Activated T-cell treated with anti-CD3 and anti-CD28 coated beads, Interleukin-2, amount 50 U/mL, for 72 hours (primary cell): ENCODE measurements around the gene F2RL1. TPM values are rescaled to one million over a fixed set of nuclear protein-coding genes. Genes with fewer than 3 reads are reported as not detected.

Source experiments
- ATAC-seq, 2 donors: fragments of 150-1000 bp; cut with Tn5 transposase; replicated peaks in 1 of 2; 2 replicates each; pipeline ENCODE4 v1.10.0; 2021; ENCODE audit warnings: moderate library complexity in 2 of 2, mild to moderate bottlenecking in 1 of 2
- DNase-seq, 2 donors: peaks; one replicate each; pipeline ENCODE4 v3.0.0; 2021 to 2022; ENCODE audit warnings: mixed read lengths in 1 of 2
- H3K27ac Mint-ChIP-seq: one replicate; pipeline ENCODE4 v1.8.0; 2022; ENCODE audit warnings: mild to moderate bottlenecking, moderate library complexity, mixed read lengths
- H3K27me3 Mint-ChIP-seq: one replicate; pipeline ENCODE4 v1.8.0; 2022; ENCODE audit warnings: low read depth, mixed read lengths
- H3K36me3 Mint-ChIP-seq, 2 donors: one replicate each; pipeline ENCODE4 v1.8.0; 2022; ENCODE audit warnings: mixed read lengths in 2 of 2, mild to moderate bottlenecking in 1 of 2; ENCODE audit not compliant: insufficient read depth in 2 of 2
- H3K4me1 Mint-ChIP-seq: one replicate; pipeline ENCODE4 v1.8.0; 2022; ENCODE audit warnings: low read depth, mixed read lengths
- H3K4me3 Mint-ChIP-seq, 2 donors: one replicate each; pipeline ENCODE4 v1.8.0; 2022; ENCODE audit warnings: mild to moderate bottlenecking in 2 of 2, mixed read lengths in 2 of 2, moderate library complexity in 2 of 2
- H3K9me3 Mint-ChIP-seq, 2 donors: one replicate each; pipeline ENCODE4 v1.8.0; 2022; ENCODE audit warnings: mixed read lengths in 2 of 2
- total RNA-seq, 2 donors: library from RNA; stranded (reverse); gene quantifications; one replicate each; pipeline ENCODE4 v1.2.3, GENCODE V29; 2022

F2RL1 gene
- total RNA-seq, 2 donors from 2014 or later = 1.6 to 1.7 TPM

- Mint-ChIP-seq H3K27ac (peak overlapping the region; percentile 71), H3K36me3 (no peaks in the 10 kb centered on the region), H3K4me1 (peaks cover 19% of the 10 kb centered on the region), H3K9me3 (no peaks in the 10 kb centered on the region), H3K4me3 (peak overlapping the region in 1 of 2 donors; percentile 45), H3K27me3 (no peaks in the 10 kb centered on the region)
- peak; percentile 4 to 27 for DNase-seq
- ATAC-seq = peak; percentile 81 to 87
These were observed 28.1 kb upstream of the F2RL1 start for GRCh38 chr5:76790632-76791290.

GRCh38 chr5:76791461-76791860, 27.4 kb upstream of the F2RL1 start:
- Mint-ChIP-seq H3K27me3 (no peaks in the 10 kb centered on the region), H3K9me3 (no peaks in the 10 kb centered on the region), H3K4me3 (no peak overlapping the region), H3K36me3 (no peaks in the 10 kb centered on the region), H3K4me1 (peaks cover 19% of the 10 kb centered on the region), H3K27ac (no peak overlapping the region)
- DNase-seq (no peak), ATAC-seq (no peak)

GRCh38 chr5:76794871-76795270, 24.0 kb upstream of the F2RL1 start:
- H3K9me3 Mint-ChIP-seq = no peaks in the 10 kb centered on the region
- H3K27me3 Mint-ChIP-seq = no peaks in the 10 kb centered on the region
- H3K27ac Mint-ChIP-seq = no peak overlapping the region
- H3K36me3 Mint-ChIP-seq = no peaks in the 10 kb centered on the region
- no peak for ATAC-seq
- H3K4me3 Mint-ChIP-seq = no peak overlapping the region
- no peak for DNase-seq
- H3K4me1 Mint-ChIP-seq = peaks cover 17% of the 10 kb centered on the region

DNA sequence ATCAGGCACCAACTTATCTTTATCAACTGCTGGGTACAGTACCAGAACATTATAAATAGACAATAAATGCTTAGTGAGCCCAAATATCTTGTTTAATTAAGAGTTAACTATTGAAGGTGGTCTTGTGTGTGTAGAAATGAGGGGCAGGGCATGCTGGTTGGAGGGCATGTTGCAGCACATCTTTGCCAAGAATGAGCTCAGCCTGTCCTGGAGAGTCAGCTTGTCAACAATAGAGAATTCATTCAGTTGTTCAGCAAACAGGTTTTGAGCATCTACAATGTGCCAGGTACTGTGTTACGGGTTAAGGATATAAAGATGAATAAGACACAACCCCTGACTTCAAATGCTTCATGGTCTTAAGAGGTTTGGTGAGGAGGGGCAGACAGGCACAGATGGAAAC, 19.2 kb upstream of the F2RL1 start:
- Mint-ChIP-seq H3K27ac (no peak overlapping the region), H3K4me1 (no peaks in the 10 kb centered on the region), H3K4me3 (no peak overlapping the region), H3K9me3 (no peaks in the 10 kb centered on the region), H3K27me3 (peaks cover 16% of the 10 kb centered on the region), H3K36me3 (peaks cover 0 to 1% of the 10 kb centered on the region in 2 donors)
- ATAC-seq = no peak
- DNase-seq = no peak

DNA sequence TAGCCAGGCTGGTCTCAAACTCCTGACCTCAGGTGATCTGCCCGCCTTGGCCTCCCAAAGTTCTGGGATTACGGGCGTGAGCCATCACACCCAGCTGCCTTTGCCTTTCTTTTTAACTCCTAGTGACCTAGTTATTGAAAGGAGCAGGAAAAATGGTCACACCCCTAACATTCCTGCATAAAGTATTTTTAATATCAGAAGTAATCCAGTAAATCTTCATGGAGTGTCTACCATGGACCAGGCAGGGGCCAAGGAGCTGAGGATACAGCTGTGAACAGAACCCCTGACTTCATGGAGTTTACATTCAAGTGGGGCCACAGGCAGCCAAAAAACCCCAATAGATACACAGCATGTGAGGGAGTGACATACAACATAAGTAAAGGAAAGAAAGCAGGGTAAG, 18.3 kb upstream of the F2RL1 start:
- peaks cover 0 to 1% of the 10 kb centered on the region in 2 donors for H3K36me3 Mint-ChIP-seq
- ATAC-seq (no peak), DNase-seq (no peak)
- H3K27ac Mint-ChIP-seq = no peak overlapping the region
- H3K9me3 Mint-ChIP-seq = no peaks in the 10 kb centered on the region
- H3K4me1 Mint-ChIP-seq = no peaks in the 10 kb centered on the region
- H3K4me3 Mint-ChIP-seq = no peak overlapping the region
- H3K27me3 Mint-ChIP-seq = peaks cover 16% of the 10 kb centered on the region

- peaks cover 0 to 1% of the 10 kb centered on the region in 2 donors for H3K36me3 Mint-ChIP-seq
- no peak overlapping the region for H3K4me3 Mint-ChIP-seq
- H3K4me1 Mint-ChIP-seq = peaks cover 5% of the 10 kb centered on the region
- H3K27ac Mint-ChIP-seq = no peak overlapping the region
- H3K27me3 Mint-ChIP-seq = peaks cover 16% of the 10 kb centered on the region
- H3K9me3 Mint-ChIP-seq = no peaks in the 10 kb centered on the region
- ATAC-seq = no peak
- no peak for DNase-seq
These were observed 17.5 kb upstream of the F2RL1 start for GRCh38 chr5:76801159-76801802.

GRCh38 chr5:76801803-76802195, 17.0 kb upstream of the F2RL1 start:
- no peak for ATAC-seq
- Mint-ChIP-seq H3K9me3 (no peaks in the 10 kb centered on the region), H3K4me3 (no peak overlapping the region), H3K4me1 (peaks cover 6% of the 10 kb centered on the region), H3K36me3 (peaks cover 0 to 1% of the 10 kb centered on the region in 2 donors), H3K27ac (no peak overlapping the region), H3K27me3 (peaks cover 16% of the 10 kb centered on the region)
- DNase-seq = no peak

DNA sequence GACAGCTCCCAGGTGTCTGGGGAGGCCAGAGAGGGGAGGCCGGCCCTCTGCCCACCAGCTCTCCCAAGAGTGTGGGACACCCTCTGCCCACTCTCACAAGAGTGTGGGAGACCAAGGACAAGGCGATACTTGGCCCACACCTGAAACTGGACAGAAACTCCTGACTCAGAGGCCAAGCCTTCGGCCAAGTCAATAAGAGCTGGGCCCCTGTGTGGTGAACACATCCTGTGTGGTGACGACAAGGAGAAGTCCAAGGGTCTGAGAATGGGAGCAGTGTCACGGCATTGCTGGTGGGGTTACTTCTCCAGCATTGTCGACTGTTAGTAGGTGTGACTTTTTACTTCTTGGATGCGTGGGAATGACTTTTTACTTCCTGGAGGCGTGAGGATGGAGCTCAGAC, 14.6 kb upstream of the F2RL1 start:
- H3K27ac Mint-ChIP-seq = no peak overlapping the region
- peaks cover 6% of the 10 kb centered on the region for H3K4me1 Mint-ChIP-seq
- ATAC-seq (no peak), DNase-seq (no peak)
- H3K27me3 Mint-ChIP-seq = peaks cover 16% of the 10 kb centered on the region
- no peaks in the 10 kb centered on the region for H3K9me3 Mint-ChIP-seq
- peaks cover 0 to 1% of the 10 kb centered on the region in 2 donors for H3K36me3 Mint-ChIP-seq
- H3K4me3 Mint-ChIP-seq = no peak overlapping the region

DNA sequence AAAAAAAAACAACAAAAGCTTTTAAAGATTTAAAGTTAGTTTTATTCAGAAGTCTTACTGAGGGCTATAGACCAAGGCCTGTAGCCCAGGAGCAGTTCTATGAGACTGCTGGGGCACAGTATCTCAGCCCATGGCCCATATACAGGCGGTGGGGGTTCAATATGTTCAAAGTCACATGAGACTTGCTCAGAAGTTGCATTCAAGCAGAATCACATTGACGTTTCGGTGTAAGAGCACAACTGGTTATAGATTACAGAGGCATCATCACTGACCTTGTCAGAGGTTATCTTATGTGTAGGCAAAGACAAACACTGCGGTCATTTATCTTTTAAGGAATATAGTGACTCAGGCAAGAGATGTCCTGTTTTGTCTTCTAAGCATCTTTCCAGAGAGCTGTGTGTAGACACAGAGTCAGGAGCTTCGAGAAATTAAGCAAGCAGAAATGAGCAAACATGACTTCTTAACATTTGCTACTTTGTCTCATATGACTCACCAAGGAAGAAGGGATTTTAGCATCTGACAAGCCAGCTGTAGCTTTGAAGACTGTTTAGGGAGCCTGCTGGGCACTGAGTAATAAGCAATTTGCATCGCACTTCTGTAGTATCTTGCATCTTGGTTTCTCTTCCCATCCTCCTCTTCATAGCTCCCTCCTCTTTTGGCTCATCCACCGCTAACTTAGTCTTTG, 12.9 kb upstream of the F2RL1 start:
- peak; percentile 37 to 88 for ATAC-seq
- Mint-ChIP-seq H3K27ac (no peak overlapping the region), H3K4me3 (no peak overlapping the region), H3K36me3 (peaks cover 0 to 1% of the 10 kb centered on the region in 2 donors), H3K27me3 (peaks cover 14% of the 10 kb centered on the region), H3K9me3 (no peaks in the 10 kb centered on the region), H3K4me1 (peaks cover 6% of the 10 kb centered on the region)
- DNase-seq = no peak

DNA sequence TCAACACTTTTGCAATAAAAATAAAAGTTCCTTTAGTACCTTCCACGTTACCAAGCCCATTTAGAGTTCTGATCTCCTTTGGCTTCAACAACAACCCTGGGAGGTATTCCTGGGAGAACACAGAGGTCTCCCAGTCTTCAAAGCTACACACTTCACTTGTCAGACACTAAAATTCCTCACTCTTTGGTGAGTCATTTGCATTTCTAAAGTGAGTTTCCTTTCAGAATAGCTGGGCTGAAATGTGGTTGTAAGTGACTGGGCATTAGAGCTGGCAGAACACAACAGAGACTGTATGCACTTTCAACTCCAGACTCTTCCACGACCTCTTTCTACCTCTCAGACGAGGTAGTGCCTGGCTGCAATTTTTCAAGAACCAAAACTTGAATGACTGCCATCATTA, 11.5 kb upstream of the F2RL1 start:
- Mint-ChIP-seq H3K36me3 (peaks cover 0 to 1% of the 10 kb centered on the region in 2 donors), H3K4me3 (no peak overlapping the region)

DNA sequence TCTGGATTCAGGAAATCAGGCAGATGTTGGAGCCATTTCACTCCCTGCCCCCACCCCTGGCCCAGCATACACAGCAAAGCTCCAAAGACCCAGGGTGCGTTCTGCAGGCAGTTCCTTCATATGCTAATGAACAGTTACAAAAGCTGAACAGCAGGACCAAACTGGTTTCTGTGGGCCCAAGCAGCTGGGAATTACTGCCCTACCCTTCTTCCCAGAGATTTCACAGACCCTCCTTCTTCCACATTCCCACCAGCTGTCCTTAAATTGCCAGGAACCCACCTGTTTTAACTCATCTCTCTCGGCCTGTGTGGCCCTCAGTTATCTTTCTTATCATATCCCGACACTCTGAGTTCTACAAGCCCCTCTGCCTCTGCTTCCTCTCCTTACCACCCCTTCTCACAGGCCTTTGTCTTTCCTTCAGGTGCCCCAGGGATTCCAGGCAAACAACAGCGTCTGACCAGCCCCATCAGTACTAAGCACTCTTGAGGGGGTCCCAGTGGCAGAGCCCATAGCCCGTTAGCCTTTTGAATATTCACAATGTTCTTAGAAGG, 10.6 kb upstream of the F2RL1 start:
- H3K4me1 Mint-ChIP-seq = peaks cover 6% of the 10 kb centered on the region
- no peak overlapping the region for H3K27ac Mint-ChIP-seq
- no peak overlapping the region for H3K4me3 Mint-ChIP-seq
- DNase-seq (no peak), ATAC-seq (no peak)
- no peaks in the 10 kb centered on the region for H3K27me3 Mint-ChIP-seq
- peaks cover 0 to under 1% of the 10 kb centered on the region in 2 donors for H3K36me3 Mint-ChIP-seq
- H3K9me3 Mint-ChIP-seq = no peaks in the 10 kb centered on the region

More for the DNA sequence above, 11.5 kb upstream of the F2RL1 start:
- Mint-ChIP-seq H3K27me3 (peaks cover under 1% of the 10 kb centered on the region), H3K4me1 (peaks cover 6% of the 10 kb centered on the region), H3K9me3 (no peaks in the 10 kb centered on the region), H3K27ac (no peak overlapping the region)
- no peak for DNase-seq
- ATAC-seq = no peak

DNA sequence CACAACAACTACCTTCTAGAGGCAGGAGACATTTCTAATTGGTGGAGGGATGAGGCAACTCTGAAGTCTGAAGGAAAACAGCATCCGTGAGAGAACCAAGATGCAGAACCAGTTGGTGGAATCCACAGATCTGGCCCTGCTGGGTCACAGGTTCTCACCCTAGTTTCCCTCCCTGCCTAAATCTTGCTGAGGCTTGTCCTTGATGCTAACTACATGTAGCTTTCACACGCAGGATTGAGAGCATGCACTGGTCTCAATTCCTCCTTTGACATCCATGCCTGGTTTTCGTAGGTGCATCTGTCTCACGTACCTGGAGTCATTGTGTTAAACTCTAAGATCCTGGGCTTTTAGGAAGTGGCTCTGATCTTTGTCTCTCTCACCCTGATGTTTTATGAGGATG, 9.7 kb upstream of the F2RL1 start:
- DNase-seq = no peak
- Mint-ChIP-seq H3K27ac (no peak overlapping the region), H3K4me3 (no peak overlapping the region), H3K36me3 (no peaks in the 10 kb centered on the region), H3K4me1 (peaks cover 6% of the 10 kb centered on the region), H3K27me3 (no peaks in the 10 kb centered on the region), H3K9me3 (no peaks in the 10 kb centered on the region)
- ATAC-seq = no peak

- Mint-ChIP-seq H3K27me3 (peaks cover 2% of the 10 kb centered on the region), H3K27ac (no peak overlapping the region), H3K36me3 (no peaks in the 10 kb centered on the region), H3K4me1 (peaks cover 6% of the 10 kb centered on the region), H3K4me3 (no peak overlapping the region), H3K9me3 (no peaks in the 10 kb centered on the region)
- ATAC-seq = no peak
- DNase-seq = no peak
These were observed 8.6 kb upstream of the F2RL1 start for GRCh38 chr5:76810236-76810635.
